AG04449 (cell line): ENCODE results near the gene ARHGAP22.

Experiments
- CTCF ChIA-PET: fragments of 350-600 bp; formaldehyde crosslinking; extraction: SDS; loops from one replicate; lab custom pipeline; 2021; ENCODE audit warnings: antibody characterized with exemption; lab: Yijun Ruan, JAX
- POLR2A ChIA-PET: fragments of 400-600, 350-600 bp; formaldehyde crosslinking; extraction: SDS; loops from one replicate; lab custom pipeline; 2020; ENCODE audit warnings: antibody characterized with exemption, inconsistent platforms; lab: Yijun Ruan, JAX
- DNase-seq: peaks from one replicate; pipeline ENCODE4 v3.0.0-alpha.2; 2010; ENCODE audit warnings: low read depth, low spot score
- H3K4me3 ChIP-seq: 2 replicates; pipeline ENCODE4 v1.5.1; 2011; ENCODE audit warnings: low read depth, mild to moderate bottlenecking, control low read depth, low read length
- TF ChIP-seq, protein P1 (sequence below): IDR thresholded peaks from one replicate; pipeline ENCODE4 v1.5.1; 2011; ENCODE audit warnings: mild to moderate bottlenecking, moderate library complexity, low read length, control low read depth, inconsistent platforms; ENCODE audit not compliant: insufficient read depth; ENCODE audit errors: missing control alignments

ARHGAP22 gene

GRCh38 chr10:48440771-48441170, 164.1 kb downstream of the ARHGAP22 start:
- TF ChIP-seq, protein P1, sequence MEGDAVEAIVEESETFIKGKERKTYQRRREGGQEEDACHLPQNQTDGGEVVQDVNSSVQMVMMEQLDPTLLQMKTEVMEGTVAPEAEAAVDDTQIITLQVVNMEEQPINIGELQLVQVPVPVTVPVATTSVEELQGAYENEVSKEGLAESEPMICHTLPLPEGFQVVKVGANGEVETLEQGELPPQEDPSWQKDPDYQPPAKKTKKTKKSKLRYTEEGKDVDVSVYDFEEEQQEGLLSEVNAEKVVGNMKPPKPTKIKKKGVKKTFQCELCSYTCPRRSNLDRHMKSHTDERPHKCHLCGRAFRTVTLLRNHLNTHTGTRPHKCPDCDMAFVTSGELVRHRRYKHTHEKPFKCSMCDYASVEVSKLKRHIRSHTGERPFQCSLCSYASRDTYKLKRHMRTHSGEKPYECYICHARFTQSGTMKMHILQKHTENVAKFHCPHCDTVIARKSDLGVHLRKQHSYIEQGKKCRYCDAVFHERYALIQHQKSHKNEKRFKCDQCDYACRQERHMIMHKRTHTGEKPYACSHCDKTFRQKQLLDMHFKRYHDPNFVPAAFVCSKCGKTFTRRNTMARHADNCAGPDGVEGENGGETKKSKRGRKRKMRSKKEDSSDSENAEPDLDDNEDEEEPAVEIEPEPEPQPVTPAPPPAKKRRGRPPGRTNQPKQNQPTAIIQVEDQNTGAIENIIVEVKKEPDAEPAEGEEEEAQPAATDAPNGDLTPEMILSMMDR, result no peak
- ChIA-PET POLR2A (no interaction called here), CTCF (no interaction called here)
- H3K4me3 ChIP-seq, result no peak overlapping the region
- DNase-seq, result no peak

GRCh38 chr10:48439581-48440041, 165.3 kb downstream of the ARHGAP22 start:
- ChIA-PET POLR2A (no interaction called here), CTCF (interaction anchor here (0.5 to 1.3 kb wide), 3 partner anchors 67 to 217 kb away, joined by 3 to 5 read pairs (median 5); no protein-coding TSS in a partner anchor)
- H3K4me3 ChIP-seq, result no peak overlapping the region
- DNase-seq, result no peak
- TF ChIP-seq, protein P1, result no peak

- POLR2A ChIA-PET, result no interaction called here
- no peak for DNase-seq
- CTCF ChIA-PET, result interaction anchor here (1.3 kb wide), 1 partner anchor 75 kb away, joined by 5 read pairs; no protein-coding TSS in a partner anchor
- H3K4me3 ChIP-seq, result no peak overlapping the region
- TF ChIP-seq, protein P1, result no peak
Observed at GRCh38 chr10:48439031-48439430, 165.8 kb downstream of the ARHGAP22 start.

DNA sequence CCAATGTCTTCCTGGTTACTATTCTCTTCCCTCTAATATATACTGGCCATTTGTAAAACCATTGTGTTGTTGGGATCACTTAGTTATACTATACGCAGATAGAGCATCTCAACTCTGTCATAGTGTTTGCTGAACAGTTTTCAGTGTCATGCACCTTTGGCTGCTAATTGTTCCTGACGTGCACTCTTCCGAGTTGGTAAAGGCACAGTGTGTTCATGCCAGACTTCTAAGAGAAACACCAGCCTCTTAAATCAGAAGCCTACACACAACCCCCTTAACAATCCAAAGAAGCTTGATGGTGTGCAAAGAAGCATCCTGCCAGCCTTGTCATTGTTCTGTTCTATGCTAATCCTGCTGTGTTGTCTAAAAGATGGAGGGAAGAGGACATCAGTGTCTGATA, 167.3 kb downstream of the ARHGAP22 start:
- no peak for DNase-seq
- POLR2A ChIA-PET, result no interaction called here
- TF ChIP-seq, protein P1, result no peak
- CTCF ChIA-PET, result interaction anchor here (1.6 kb wide), 1 partner anchor 219 kb away, joined by 6 read pairs; no protein-coding TSS in a partner anchor
- H3K4me3 ChIP-seq, result no peak overlapping the region

- ChIA-PET POLR2A (no interaction called here), CTCF (interaction anchor here (1.4 to 2.0 kb wide), 3 partner anchors 13 to 225 kb away, joined by 4 to 6 read pairs (median 4); no protein-coding TSS in a partner anchor)
- TF ChIP-seq, protein P1, result no peak
- no peak overlapping the region for H3K4me3 ChIP-seq
- DNase-seq, result no peak
Observed at GRCh38 chr10:48431871-48432270, 173.0 kb downstream of the ARHGAP22 start.

DNA sequence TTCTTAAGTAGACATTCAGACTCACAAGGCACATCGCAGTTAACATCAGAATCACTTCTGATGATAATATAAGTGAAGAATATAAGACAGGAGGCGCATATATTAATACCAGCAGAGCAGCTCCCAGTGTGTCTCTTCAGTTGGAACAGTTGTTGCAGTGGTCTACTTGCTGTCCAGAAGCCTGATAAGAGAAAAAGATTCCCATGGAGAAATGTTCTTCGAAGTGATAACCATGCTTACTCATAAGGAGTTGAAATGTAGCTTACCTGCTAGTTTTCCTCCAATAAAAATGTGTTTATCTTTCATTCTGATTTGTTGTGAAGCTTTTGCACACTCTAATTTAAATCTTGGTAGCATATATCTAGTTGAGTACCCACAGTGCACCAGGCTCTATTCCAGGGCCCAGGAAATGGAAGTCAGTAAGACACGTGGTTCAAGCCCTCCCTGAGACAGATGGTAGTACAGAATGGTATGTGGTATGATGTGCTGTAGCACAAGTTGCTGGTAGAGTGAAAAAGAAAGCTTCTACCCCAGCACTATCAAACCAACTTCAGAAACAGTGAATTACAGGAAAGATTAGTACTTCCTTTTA, 174.4 kb downstream of the ARHGAP22 start:
- TF ChIP-seq, protein P1, result no peak
- no peak overlapping the region for H3K4me3 ChIP-seq
- ChIA-PET POLR2A (no interaction called here), CTCF (interaction anchor here (0.9 to 1.4 kb wide), 2 partner anchors 74 to 225 kb away, joined by 3 to 4 read pairs; no protein-coding TSS in a partner anchor)
- no peak for DNase-seq
